ENCODE results near the gene TRMU. TPM values are rescaled to one million over a fixed set of nuclear protein-coding genes. Genes with fewer than 3 reads are reported as not detected.

TRMU gene
- total and polyA plus RNA-seq, 5 donors from 2014 or later: 11.0 to 63.3 (median 17.1) TPM

DNA sequence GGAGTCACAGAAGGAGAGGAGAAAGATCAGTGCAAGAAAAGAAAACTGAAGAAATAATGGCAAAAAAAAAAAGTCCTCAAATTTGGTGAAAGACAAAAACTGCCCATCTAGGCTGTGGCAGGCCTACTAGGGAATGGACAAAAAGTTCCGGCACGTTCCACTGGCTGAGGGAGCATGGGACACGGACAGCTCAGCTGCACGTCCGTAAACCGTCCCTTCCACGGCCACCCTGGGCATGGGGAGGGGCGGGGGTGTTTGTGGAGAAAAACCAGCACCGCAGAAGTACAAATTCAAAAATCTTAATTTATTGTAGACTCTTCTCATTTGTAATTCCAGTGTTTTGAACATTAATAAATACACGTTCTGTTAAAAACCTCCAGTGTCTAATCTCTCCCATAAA lies 25.4 kb downstream of the TRMU start:
- Mint-ChIP-seq H3K27me3 (no peaks in the 10 kb centered on the region), H3K9me3 (peaks cover 0 to 7% (median 0%) of the 10 kb centered on the region in 7 donors), H3K4me3 (no peak overlapping the region), H3K36me3 (no peaks in the 10 kb centered on the region), H3K27ac (no peak overlapping the region), H3K4me1 (peaks cover 0 to 5% (median 1%) of the 10 kb centered on the region in 4 donors)
- H3K27me3 ChIP-seq (ENCODE audit: control insufficient read depth, insufficient read depth, low read length): no peaks in the 10 kb centered on the region
- peaks cover 12% of the 10 kb centered on the region for H3K36me3 ChIP-seq (ENCODE audit: control insufficient read depth, insufficient read depth, low read length)
- DNase-seq (no peak), ATAC-seq (ENCODE audit: low read depth in 2 of 2) (no peak)
- no peak overlapping the region for H3K27ac ChIP-seq (ENCODE audit: insufficient read depth, low read length, poor library complexity, severe bottlenecking)
- no peaks in the 10 kb centered on the region for H3K4me1 ChIP-seq (ENCODE audit: control insufficient read depth, insufficient read depth, low read length, poor library complexity, severe bottlenecking)
- no peaks in the 10 kb centered on the region for H3K9me3 ChIP-seq (ENCODE audit: control insufficient read depth in 2 of 2, low read length in 2 of 2)
- H3K4me3 ChIP-seq (ENCODE audit: low read depth, low read length): no peak overlapping the region

DNA sequence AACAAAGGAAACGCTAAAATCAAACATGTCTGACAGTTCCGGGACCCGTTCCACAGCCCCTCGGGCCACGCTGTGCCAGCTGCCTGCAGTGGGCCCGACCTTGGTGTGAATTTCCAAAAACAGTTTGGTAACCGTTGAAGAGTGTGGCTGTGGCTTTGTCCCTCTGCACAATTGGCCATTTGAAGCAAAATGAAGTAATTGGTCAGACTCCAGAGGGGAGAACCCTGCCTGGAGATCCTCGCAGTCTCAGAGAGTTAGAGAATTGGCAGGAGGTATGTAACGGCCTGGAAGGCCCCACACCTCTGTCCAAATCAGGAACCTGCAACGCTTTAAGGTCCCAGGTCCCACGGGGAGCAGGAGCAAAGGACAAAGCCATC lies 26.3 kb downstream of the TRMU start:
- H3K36me3 ChIP-seq (ENCODE audit: control insufficient read depth, insufficient read depth, low read length): peaks cover 6% of the 10 kb centered on the region
- no peak overlapping the region for H3K27ac Mint-ChIP-seq
- no peaks in the 10 kb centered on the region for H3K27me3 ChIP-seq (ENCODE audit: control insufficient read depth, insufficient read depth, low read length)
- no peaks in the 10 kb centered on the region for H3K36me3 Mint-ChIP-seq
- DNase-seq (no peak), ATAC-seq (ENCODE audit: low read depth in 2 of 2) (no peak)
- H3K9me3 ChIP-seq (ENCODE audit: control insufficient read depth in 2 of 2, low read length in 2 of 2): no peaks in the 10 kb centered on the region
- H3K4me1 ChIP-seq (ENCODE audit: control insufficient read depth, insufficient read depth, low read length, poor library complexity, severe bottlenecking): no peaks in the 10 kb centered on the region
- peaks cover 0 to 5% (median 1%) of the 10 kb centered on the region in 4 donors for H3K4me1 Mint-ChIP-seq
- peaks cover 0 to 7% (median 0%) of the 10 kb centered on the region in 7 donors for H3K9me3 Mint-ChIP-seq
- H3K4me3 Mint-ChIP-seq: no peak overlapping the region
- no peak overlapping the region for H3K27ac ChIP-seq (ENCODE audit: insufficient read depth, low read length, poor library complexity, severe bottlenecking)
- no peaks in the 10 kb centered on the region for H3K27me3 Mint-ChIP-seq
- no peak overlapping the region for H3K4me3 ChIP-seq (ENCODE audit: low read depth, low read length)

- H3K27ac ChIP-seq (ENCODE audit: insufficient read depth, low read length, poor library complexity, severe bottlenecking): no peak overlapping the region
- ATAC-seq (ENCODE audit: low read depth in 2 of 2) (no peak), DNase-seq (no peak)
- H3K4me1 ChIP-seq (ENCODE audit: control insufficient read depth, insufficient read depth, low read length, poor library complexity, severe bottlenecking): peaks cover 1% of the 10 kb centered on the region
- no peak overlapping the region for H3K27ac Mint-ChIP-seq
- no peaks in the 10 kb centered on the region for H3K27me3 Mint-ChIP-seq
- no peaks in the 10 kb centered on the region for H3K9me3 ChIP-seq (ENCODE audit: control insufficient read depth in 2 of 2, low read length in 2 of 2)
- no peak overlapping the region for H3K4me3 Mint-ChIP-seq
- H3K9me3 Mint-ChIP-seq: peaks cover 0 to 7% (median 0%) of the 10 kb centered on the region in 7 donors
- H3K36me3 ChIP-seq (ENCODE audit: control insufficient read depth, insufficient read depth, low read length): peaks cover 2% of the 10 kb centered on the region
- H3K4me1 Mint-ChIP-seq: peaks cover 0 to 5% (median 1%) of the 10 kb centered on the region in 4 donors
- no peak overlapping the region for H3K4me3 ChIP-seq (ENCODE audit: low read depth, low read length)
- H3K36me3 Mint-ChIP-seq: no peaks in the 10 kb centered on the region
- no peaks in the 10 kb centered on the region for H3K27me3 ChIP-seq (ENCODE audit: control insufficient read depth, insufficient read depth, low read length)
These were observed 26.9 kb downstream of the TRMU start for GRCh38 chr22:46362203-46362933.

GRCh38 chr22:46362934-46363515 lies 27.5 kb downstream of the TRMU start:
- Mint-ChIP-seq H3K4me3 (no peak overlapping the region), H3K36me3 (no peaks in the 10 kb centered on the region), H3K4me1 (peaks cover 0 to 8% (median 1%) of the 10 kb centered on the region in 4 donors), H3K9me3 (peaks cover 0 to 7% (median 0%) of the 10 kb centered on the region in 7 donors), H3K27me3 (no peaks in the 10 kb centered on the region), H3K27ac (peak overlapping the region in 1 of 3 donors; percentile 84)
- Histone ChIP-seq H3K4me3 (ENCODE audit: low read depth, low read length) (no peak overlapping the region), H3K9me3 (ENCODE audit: control insufficient read depth in 2 of 2, low read length in 2 of 2) (no peaks in the 10 kb centered on the region), H3K27me3 (ENCODE audit: control insufficient read depth, insufficient read depth, low read length) (no peaks in the 10 kb centered on the region), H3K4me1 (ENCODE audit: control insufficient read depth, insufficient read depth, low read length, poor library complexity, severe bottlenecking) (peaks cover 4% of the 10 kb centered on the region), H3K27ac (ENCODE audit: insufficient read depth, low read length, poor library complexity, severe bottlenecking) (no peak overlapping the region), H3K36me3 (ENCODE audit: control insufficient read depth, insufficient read depth, low read length) (no peaks in the 10 kb centered on the region)
- DNase-seq (no peak), ATAC-seq (ENCODE audit: low read depth in 2 of 2) (no peak)

GRCh38 chr22:46363611-46364321 lies 28.3 kb downstream of the TRMU start:
- H3K27me3 ChIP-seq (ENCODE audit: control insufficient read depth, insufficient read depth, low read length): no peaks in the 10 kb centered on the region
- Mint-ChIP-seq H3K4me3 (no peak overlapping the region), H3K9me3 (peaks cover 0 to 7% (median 0%) of the 10 kb centered on the region in 7 donors), H3K27ac (no peak overlapping the region), H3K36me3 (no peaks in the 10 kb centered on the region), H3K27me3 (no peaks in the 10 kb centered on the region), H3K4me1 (peaks cover 0 to 8% (median 1%) of the 10 kb centered on the region in 4 donors)
- H3K4me1 ChIP-seq (ENCODE audit: control insufficient read depth, insufficient read depth, low read length, poor library complexity, severe bottlenecking): peaks cover 4% of the 10 kb centered on the region
- ATAC-seq (ENCODE audit: low read depth in 2 of 2) (no peak), DNase-seq (no peak)
- H3K36me3 ChIP-seq (ENCODE audit: control insufficient read depth, insufficient read depth, low read length): no peaks in the 10 kb centered on the region
- H3K27ac ChIP-seq (ENCODE audit: insufficient read depth, low read length, poor library complexity, severe bottlenecking): no peak overlapping the region
- no peaks in the 10 kb centered on the region for H3K9me3 ChIP-seq (ENCODE audit: control insufficient read depth in 2 of 2, low read length in 2 of 2)
- no peak overlapping the region for H3K4me3 ChIP-seq (ENCODE audit: low read depth, low read length)

DNA sequence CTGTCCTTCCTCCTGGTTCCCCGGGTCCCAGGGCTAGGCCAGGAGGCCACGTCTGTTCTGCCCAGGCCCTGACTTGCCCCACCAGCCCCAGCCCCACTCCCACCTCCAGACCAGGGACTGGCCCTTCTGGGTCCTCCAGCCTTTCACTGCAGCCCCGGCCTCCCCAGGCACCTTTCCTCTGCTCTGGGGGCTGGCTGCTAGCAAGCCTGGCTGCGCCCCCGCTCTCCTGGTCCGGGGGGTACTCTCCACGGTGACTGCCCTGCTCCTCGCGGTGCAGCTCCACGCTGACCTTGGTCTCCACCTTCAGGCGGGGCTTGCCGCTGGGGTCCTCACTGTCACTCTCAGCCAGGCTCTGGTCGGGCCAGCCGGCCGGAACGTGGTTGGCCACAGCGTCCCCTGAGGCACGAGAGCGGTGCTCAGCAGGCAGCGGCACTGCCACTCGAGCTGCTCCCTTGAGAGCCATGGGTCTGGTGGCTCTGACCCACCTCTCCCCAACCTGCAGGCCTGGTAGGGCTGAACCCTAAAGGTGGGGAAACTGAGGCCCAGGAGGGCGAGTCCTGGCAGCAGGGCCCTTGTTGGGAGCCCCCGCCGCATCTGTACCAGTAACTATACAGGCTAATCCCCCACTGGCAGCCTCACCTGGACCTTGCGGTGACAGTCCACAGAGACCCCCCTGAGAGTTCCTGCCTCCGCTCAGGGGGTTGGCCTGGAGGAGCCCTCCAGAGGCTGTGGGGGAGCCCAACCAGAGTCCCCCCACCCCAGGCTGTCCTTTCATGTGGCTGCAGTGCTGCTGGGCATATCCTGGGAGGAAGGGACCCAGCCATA lies 29.0 kb downstream of the TRMU start:
- H3K9me3 Mint-ChIP-seq: peaks cover 0 to 7% (median 0%) of the 10 kb centered on the region in 7 donors

DNA sequence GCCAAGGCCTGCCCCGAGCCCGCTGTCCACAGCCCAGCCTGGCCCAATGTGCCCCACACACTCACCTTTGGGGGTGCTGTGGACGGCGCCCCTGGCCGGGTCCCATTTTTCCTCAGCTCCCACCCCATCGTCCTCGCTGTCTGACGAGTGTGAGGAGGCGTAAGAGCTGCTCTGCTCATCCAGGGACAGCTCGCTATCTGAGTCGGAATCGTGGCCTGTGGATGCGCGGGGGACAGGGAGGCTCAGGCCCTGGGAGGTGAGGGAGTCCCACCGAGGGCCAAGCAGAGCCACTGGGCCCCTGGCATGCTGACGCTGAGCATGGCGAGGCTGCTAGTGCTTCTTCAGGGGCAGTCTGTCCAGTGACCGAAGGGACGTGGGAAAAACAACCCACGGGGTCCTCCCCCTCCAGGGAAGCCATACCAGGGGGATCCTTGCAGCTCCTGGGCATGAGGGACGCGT lies 29.7 kb downstream of the TRMU start:
- Histone ChIP-seq H3K4me3 (ENCODE audit: low read depth, low read length) (no peak overlapping the region), H3K9me3 (ENCODE audit: control insufficient read depth in 2 of 2, low read length in 2 of 2) (no peaks in the 10 kb centered on the region), H3K27me3 (ENCODE audit: control insufficient read depth, insufficient read depth, low read length) (no peaks in the 10 kb centered on the region), H3K4me1 (ENCODE audit: control insufficient read depth, insufficient read depth, low read length, poor library complexity, severe bottlenecking) (peaks cover 4% of the 10 kb centered on the region), H3K27ac (ENCODE audit: insufficient read depth, low read length, poor library complexity, severe bottlenecking) (no peak overlapping the region), H3K36me3 (ENCODE audit: control insufficient read depth, insufficient read depth, low read length) (no peaks in the 10 kb centered on the region)
- Mint-ChIP-seq H3K9me3 (peaks cover 0 to 3% (median 0%) of the 10 kb centered on the region in 7 donors), H3K36me3 (no peaks in the 10 kb centered on the region), H3K4me3 (no peak overlapping the region), H3K4me1 (peaks cover 0 to 10% (median 1%) of the 10 kb centered on the region in 4 donors), H3K27me3 (no peaks in the 10 kb centered on the region), H3K27ac (no peak overlapping the region)
- ATAC-seq (ENCODE audit: low read depth in 2 of 2) (no peak), DNase-seq (no peak)

More for the DNA sequence above, 29.0 kb downstream of the TRMU start:
- no peak for ATAC-seq (ENCODE audit: low read depth in 2 of 2)
- Histone ChIP-seq H3K36me3 (ENCODE audit: control insufficient read depth, insufficient read depth, low read length) (no peaks in the 10 kb centered on the region), H3K9me3 (ENCODE audit: control insufficient read depth in 2 of 2, low read length in 2 of 2) (no peaks in the 10 kb centered on the region), H3K27me3 (ENCODE audit: control insufficient read depth, insufficient read depth, low read length) (no peaks in the 10 kb centered on the region), H3K4me3 (ENCODE audit: low read depth, low read length) (no peak overlapping the region), H3K4me1 (ENCODE audit: control insufficient read depth, insufficient read depth, low read length, poor library complexity, severe bottlenecking) (peaks cover 4% of the 10 kb centered on the region), H3K27ac (ENCODE audit: insufficient read depth, low read length, poor library complexity, severe bottlenecking) (no peak overlapping the region)
- Mint-ChIP-seq H3K36me3 (no peaks in the 10 kb centered on the region), H3K27me3 (no peaks in the 10 kb centered on the region), H3K4me1 (peaks cover 0 to 6% (median 1%) of the 10 kb centered on the region in 4 donors), H3K4me3 (no peak overlapping the region), H3K27ac (no peak overlapping the region)
- no peak for DNase-seq
